NCI-H128 (cell line): ENCODE results near the gene MCRS1.

Experiments
- DNase-seq: peaks from one replicate; lab custom pipeline; 2025; ENCODE audit not compliant: unreplicated experiment; lab: John Stamatoyannopoulos, UW

Gene MCRS1

DNA sequence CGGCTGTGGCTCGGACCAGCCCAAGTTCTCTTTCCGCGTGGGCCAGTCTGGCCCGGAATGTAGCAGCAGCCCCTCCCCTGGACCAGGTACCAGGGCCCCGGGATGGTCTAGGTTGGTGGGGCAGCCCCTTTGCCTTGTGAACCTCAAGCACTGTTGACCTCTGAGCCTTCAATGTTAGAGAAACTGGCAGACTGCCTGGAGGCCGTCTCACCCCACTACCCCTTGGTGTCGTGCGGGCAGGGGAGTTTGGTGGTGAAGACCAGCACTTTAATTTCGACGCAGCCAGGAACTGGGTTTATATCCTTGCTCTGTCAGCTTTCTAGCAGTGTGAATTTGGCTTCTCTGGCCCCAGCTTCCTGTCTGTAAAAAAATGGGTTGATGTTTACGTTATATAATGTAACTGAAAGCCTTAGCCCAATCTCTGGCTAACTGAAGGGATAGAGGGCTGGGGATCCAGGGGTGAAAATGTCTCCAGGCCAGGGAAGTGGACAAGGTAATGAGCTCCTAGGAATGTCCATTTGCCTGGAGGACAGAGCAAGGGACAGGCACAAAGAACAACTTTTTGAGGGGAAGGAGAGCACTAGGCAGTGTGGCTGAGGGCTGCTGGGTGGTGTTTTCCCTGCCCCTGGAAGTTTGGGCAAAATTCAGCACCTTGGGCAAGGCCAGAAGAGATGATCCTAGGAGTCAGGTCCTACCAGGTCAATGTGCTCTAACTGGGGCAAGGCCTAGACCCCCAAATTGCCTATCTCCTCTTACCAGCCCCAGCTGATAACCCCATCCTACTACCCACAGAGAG, 11.4 kb downstream of the MCRS1 start:
- no peak for DNase-seq

- no peak for DNase-seq
These were observed 12.1 kb downstream of the MCRS1 start for GRCh38 chr12:49555631-49556390.

- DNase-seq, result no peak
These were observed 13.7 kb downstream of the MCRS1 start for GRCh38 chr12:49554266-49554665.

DNA sequence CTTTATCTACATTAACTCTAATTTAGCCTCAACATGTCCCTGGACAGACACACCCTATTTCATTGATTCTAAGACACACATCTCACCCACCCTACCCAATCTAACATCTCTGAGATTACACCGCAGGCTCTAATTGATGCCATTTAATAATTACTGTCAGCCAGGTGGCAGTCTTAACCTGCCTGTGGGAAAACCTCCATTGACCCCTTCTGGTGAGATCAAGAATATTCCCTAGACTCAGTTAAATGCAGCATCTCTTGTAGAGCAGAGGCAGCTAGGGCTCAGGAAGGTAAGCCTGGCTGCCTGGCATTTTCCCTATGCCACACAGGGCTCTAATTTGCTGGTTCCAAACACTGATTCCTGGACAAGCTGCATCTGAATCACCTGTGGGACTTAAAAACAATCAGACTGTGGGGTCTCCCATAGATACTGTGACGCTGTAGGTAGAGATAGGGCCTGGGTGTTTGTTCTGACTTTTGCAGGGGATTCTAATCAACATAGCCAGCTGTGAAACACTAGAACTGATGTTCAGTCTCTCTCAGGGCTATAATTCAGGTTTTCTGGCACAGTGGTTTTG, 14.3 kb downstream of the MCRS1 start:
- DNase-seq, result peak; percentile 42

DNA sequence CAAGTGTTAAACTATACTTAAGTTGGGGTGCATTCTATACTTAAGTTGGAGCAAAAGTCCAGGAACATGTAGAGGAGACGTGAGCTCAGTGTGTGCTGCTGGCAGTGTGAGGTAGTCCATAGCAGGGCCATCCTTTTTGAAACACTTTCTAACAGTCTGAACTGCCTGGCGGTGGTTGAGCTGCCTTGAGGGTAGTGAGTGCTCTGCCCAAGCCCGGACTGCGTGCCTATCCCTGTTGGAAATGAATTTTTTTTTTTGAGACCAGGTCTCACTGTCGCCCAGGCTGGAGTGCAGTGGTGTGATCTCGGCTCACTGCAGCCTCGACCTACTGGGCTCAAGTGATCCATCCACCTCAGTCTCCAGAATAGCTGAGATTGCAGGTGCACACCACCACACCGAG, 15.0 kb downstream of the MCRS1 start:
- no peak for DNase-seq

- DNase-seq, result no peak
These were observed 15.5 kb downstream of the MCRS1 start for GRCh38 chr12:49552425-49552824.

DNA sequence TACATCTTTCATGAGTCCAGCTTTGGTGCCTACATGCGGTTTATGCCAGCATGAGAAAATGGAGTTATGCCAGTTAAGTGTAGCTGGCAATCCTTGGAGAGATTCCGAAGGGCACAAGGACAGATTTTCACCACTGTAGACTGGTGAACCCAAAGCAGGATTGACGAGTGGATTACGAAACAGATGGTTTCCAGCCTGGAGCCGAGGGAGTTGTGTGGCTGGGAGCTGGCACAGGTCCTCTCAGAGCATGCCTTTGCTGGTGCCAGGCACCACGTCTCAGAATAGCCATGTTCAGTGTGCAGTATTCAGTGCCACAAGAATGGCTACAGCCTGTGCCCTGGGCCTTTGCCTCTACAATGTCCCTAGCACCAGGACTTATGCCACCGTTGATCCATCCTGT, 15.9 kb downstream of the MCRS1 start:
- no peak for DNase-seq

GRCh38 chr12:49550693-49551252, 17.2 kb downstream of the MCRS1 start:
- no peak for DNase-seq

DNA sequence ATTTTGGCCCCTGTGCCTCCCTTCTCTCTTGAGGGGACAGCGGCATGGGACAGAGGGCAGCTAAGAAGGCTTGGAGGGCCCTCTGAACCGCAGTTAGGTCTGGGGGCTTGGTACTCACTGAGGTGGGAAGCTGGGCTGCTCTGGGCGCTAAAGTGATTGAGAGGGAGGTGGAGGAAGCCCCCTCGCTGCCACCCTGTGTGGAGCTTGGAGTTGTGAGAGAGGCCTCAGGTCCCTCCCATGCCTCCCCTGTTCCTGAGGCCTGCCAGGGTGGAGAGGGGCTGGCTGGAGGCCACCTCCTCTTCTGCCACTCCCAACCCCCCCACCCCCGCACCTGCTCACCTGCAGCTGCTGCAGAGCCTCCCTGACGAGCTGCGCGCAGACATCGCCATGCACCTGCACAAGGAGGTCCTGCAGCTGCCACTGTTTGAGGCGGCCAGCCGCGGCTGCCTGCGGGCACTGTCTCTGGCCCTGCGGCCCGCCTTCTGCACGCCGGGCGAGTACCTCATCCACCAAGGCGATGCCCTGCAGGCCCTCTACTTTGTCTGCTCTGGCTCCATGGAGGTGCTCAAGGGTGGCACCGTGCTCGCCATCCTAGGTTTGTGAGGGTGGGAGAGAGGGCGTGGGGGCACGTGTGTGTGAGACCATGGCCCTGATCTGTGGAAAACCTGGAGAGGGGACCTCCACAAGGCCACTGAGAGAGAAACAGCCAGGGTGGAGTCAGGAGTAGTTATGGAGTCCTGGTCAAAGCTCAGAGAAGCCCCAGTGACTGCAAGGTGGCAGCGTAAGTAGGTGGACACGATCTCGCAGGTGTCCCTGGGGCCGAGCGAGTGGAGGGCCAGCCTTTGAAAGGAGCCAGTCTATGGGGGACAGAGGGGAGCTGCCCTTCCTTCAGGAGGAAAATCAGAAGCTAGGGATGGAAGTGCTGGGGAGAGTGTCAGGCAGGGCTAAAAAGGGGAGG, 17.9 kb downstream of the MCRS1 start:
- DNase-seq, result peak; percentile 72

DNA sequence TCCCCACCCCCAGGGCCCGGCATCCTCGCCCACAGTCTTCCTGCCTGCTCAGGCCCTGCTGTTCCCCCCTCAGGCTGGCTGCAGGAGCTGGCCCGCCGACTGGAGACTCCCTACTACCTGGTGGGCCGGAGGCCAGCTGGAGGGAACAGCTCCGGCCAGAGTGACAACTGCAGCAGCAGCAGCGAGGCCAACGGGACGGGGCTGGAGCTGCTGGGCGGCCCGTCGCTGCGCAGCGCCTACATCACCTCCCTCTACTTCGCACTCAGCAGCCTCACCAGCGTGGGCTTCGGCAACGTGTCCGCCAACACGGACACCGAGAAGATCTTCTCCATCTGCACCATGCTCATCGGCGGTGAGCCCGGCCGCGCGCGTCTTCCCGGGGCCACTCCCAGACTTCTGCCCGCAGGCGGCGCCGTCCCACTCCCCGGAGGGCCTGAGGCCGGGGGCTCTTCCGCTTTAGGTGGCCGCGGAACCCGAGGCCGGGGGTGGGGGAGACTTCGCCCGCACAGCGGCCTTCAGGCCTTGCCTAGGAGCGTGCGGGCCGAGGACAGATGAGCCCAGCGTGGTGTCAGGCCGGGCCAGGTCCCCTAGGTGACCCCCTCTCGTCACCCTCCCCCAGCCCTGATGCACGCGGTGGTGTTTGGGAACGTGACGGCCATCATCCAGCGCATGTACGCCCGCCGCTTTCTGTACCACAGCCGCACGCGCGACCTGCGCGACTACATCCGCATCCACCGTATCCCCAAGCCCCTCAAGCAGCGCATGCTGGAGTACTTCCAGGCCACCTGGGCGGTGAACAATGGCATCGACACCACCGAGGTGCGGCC, 18.9 kb downstream of the MCRS1 start:
- peak; percentile 33 for DNase-seq

GRCh38 chr12:49548481-49548821, 19.5 kb downstream of the MCRS1 start:
- DNase-seq, result no peak

- no peak for DNase-seq
These were observed 20.8 kb downstream of the MCRS1 start for GRCh38 chr12:49547090-49547690.

GRCh38 chr12:49546481-49546880, 21.5 kb downstream of the MCRS1 start:
- no peak for DNase-seq

GRCh38 chr12:49545815-49546214, 22.1 kb downstream of the MCRS1 start:
- DNase-seq, result no peak

GRCh38 chr12:49543914-49544815, 23.8 kb downstream of the MCRS1 start:
- no peak for DNase-seq

GRCh38 chr12:49543221-49543913, 24.6 kb downstream of the MCRS1 start:
- DNase-seq, result no peak

GRCh38 chr12:49542592-49543160, 25.3 kb downstream of the MCRS1 start:
- no peak for DNase-seq
